Activated gamma-delta T cell treated with anti-CD3 and anti-CD28 coated beads, Interleukin-2, amount 50 U/mL, for 16 hours (primary cell): ENCODE measurements around the gene PADI3.

Experiments
- DNase-seq: peaks from one replicate; pipeline ENCODE4 v3.0.0-alpha.2; 2020; ENCODE audit warnings: low read depth

The PADI3 gene

GRCh38 chr1:17274186-17275170 lies 25.6 kb downstream of the PADI3 start:
- no peak for DNase-seq

DNA sequence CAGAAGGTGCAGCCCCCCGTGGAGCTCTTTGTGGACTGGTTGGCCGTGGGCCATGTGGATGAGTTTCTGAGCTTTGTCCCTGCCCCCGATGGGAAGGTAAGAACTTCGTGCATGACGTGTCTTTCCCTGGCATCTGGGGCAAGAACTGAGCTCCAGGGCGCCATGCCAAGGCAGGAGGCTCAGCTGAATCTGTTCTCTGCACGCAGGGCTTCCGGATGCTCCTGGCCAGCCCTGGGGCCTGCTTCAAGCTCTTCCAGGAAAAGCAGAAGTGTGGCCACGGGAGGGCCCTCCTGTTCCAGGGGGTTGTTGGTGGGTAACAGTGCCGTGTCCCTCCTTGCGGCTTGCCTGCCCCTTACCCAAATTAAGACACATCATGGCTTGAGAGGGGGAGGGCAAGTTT lies 27.7 kb downstream of the PADI3 start:
- DNase-seq = no peak

DNA sequence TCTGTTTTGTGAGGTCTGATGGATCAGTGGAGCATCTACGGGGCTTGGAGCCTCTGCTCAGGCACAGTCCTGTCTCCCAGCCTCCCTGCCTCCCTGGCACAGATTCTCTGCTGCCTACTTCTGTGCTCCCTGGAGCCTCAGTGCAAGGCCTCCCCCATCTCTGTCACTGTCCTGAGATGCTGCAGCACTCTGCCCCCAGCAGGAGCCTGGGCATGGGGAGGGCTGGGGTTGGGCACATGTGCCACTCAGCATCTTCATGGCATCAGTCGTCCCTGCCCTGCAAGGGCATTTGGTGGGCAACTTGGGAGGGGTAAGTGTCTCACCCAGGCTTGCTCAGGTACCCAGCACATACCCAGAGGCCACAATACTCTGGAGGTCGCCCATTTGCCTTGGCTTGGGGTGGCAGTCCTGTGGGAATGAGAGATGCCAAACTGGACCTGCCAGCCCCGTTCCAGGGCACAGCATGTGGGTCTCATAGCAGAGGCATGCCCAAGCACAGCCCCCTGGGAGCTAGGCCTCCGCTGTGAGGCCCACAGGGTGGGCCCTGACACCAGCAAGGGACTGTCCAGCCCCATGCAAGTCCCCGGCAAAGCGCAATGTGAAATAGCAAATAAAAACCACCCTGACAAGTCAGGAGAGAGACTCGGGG lies 28.7 kb downstream of the PADI3 start:
- DNase-seq = no peak

DNA sequence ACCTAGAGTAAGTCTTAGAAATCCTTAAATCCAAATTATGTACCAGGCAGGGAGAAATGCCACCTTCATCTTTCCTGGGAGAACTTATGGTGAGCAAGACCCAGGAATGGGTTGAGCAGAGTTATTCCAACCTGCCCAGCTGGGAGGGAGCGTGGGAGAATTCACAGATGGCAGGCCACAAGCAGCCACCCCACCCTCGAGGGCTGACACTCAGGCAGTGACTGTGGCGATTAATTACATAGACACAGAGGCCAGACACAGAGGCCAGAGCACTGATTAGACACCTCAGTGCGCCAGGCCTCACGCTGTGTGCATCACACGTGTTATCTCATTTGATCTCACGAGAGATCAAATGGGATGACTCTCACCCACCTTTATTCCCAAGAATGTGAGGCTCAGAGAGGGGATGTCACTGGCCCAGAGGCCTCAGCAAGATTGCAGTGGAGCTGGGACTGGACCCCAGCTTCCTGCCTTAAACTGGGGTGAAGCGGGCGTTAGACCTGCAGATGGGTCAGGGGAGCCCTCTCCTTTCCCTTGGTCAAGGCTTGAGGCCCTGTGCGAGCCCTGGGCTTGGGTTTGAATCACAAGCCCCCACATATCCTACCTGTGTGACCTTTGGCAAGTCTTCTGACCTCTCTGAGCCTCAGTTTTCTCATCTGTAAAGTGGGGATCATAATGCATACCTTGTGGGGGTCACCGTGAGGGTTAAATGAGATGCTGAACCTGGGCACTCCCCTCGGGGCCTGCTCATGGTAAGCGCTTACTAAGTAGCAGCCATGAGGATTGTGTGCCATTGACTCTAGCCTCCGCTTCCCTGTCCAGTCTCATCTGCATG lies 30.3 kb downstream of the PADI3 start:
- DNase-seq = no peak

GRCh38 chr1:17280436-17280835 lies 31.5 kb downstream of the PADI3 start:
- no peak for DNase-seq

GRCh38 chr1:17280894-17281293 lies 32.0 kb downstream of the PADI3 start:
- no peak for DNase-seq

- no peak for DNase-seq
Measured at GRCh38 chr1:17281775-17282181, 32.9 kb downstream of the PADI3 start.

GRCh38 chr1:17282836-17283235 lies 33.9 kb downstream of the PADI3 start:
- no peak for DNase-seq

DNA sequence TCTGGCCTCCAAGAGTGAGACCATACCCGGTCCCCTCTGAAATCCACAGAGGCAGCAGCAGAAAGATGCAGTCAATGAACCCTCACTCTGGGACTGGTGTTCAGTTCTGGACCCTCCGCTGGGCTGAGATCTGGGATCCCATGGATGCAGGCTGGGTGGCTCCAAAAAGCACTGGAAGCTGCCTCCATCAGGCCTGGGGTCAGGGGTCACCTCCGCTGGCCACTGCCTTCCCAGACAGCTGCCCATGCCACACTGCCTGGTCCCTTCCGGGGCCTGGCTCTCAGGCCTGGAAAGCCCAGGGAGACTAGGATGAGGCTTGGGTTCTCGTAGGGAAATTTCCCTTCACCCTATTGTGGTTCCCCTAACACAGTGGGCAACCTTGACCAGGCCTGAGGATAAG lies 37.7 kb downstream of the PADI3 start:
- no peak for DNase-seq

DNA sequence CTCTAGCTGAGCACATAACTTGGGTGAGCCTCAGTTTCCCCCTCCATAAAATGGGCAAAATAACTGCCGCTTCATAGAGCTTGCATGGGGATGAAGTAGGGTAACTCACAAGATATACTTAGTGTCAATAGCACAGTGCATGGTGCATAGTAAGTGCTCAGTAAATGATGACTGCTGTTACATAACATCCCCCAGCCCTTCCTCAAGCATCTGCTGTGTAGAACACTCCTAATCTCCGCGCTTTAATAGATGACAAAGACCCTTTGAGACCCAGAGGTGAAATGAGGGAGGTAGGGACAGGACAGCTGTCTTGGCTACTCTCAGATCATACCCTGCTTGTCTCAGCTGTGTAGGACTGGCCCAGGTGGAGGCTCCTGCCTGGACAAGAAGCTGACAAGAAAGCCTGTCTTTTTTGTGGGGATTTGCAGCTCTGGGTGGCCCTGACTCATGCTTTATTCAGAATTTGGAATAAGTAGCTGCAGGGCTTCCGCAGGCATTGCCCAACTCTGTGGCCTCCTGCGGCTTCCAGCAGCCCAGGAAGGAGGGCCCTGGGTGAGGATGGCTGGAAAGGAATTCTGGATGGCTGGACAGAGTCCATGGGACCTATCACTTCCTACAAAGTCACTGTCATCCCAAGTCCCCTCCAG lies 38.4 kb downstream of the PADI3 start:
- DNase-seq = no peak

DNA sequence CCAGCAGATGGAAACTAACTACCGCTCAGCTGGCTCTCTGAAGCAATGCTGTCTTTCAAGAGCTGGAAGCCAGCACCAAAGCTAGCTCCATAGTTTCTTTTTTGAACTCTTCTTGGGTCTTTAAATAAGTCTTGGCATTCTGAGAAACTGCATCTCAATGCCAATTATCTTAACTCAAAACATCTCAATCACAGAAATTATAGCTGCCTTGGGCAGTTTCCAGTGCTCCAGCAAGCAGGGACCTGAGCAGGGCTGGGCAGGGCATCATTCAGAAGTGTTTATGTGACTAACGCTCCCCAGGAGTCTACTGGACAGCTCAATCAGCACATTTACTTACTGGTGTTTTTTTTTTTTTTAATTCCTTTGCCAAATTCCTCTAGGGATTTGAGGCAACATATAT lies 40.8 kb downstream of the PADI3 start:
- DNase-seq = no peak

GRCh38 chr1:17290553-17290952 lies 41.7 kb downstream of the PADI3 start:
- no peak for DNase-seq

DNA sequence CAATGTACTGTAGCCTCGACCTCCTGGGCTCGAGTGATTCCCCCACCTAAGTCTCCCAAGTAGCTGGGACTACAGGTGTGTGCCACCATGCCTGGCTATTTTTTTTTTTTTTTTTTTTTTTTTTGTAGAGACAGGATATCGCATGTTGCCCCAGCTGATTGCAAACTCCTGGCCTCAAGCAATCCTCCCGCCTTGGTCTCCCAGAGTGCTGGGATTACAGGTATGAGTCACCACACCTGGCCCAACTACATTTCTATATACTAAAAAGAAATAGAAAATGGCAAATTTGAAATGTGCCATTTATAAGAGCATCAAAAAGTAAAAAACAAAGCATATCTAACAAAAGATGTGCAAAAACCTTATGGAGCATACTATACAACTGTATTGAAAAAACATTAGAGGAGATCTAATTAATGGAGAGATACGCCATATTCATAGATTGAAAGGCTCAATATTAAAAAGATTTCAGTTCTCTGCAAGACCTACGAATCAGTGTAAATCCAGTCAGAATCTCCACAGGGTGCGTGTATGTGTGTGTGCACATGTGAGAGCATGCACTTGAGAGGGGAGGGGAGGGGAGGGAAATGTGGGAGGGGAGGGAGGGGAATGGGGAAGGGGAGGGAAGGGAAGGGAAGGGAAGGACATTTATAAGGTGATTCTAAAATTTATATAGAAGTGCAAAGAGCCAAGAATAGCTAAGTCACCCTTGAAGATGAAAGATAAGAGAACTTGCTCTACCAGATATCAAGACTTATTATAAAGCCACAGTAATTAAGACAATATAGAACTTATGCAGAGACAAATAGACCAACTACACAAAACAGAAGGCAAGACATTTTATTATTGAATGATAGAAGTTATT lies 43.6 kb downstream of the PADI3 start:
- DNase-seq = no peak

- DNase-seq = no peak
Measured at GRCh38 chr1:17293681-17294425, 45.0 kb downstream of the PADI3 start.

GRCh38 chr1:17295292-17295691 lies 46.4 kb downstream of the PADI3 start:
- no peak for DNase-seq

- DNase-seq = no peak
Measured at GRCh38 chr1:17296086-17296485, 47.2 kb downstream of the PADI3 start.

GRCh38 chr1:17297991-17298390 lies 49.1 kb downstream of the PADI3 start:
- no peak for DNase-seq

- no peak for DNase-seq
Measured at GRCh38 chr1:17301767-17302166, 52.9 kb downstream of the PADI3 start.

GRCh38 chr1:17304151-17304825 lies 55.4 kb downstream of the PADI3 start:
- no peak for DNase-seq

DNA sequence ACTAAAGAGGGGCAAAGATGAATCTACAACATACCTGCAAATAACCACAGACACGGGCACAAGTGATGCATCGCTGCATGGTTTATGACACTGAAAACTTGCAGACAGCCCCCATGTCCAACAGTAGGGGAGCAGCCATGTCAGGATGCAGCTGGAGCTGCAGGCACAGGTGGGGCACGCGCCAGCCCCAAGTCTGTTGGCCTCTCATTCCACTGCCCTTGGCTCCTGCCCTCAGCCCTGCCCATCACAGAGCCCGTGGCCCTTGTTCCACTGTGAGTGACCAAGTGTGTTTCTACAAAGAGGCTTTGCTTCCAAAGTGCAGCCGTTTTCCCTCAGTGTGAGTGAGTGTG lies 55.9 kb downstream of the PADI3 start:
- DNase-seq = no peak
